WTC11 (cell line): ENCODE measurements around the gene ITGAV. TPM values are rescaled to one million over a fixed set of nuclear protein-coding genes. Genes with fewer than 3 reads are reported as not detected.

Experiments used
- ATAC-seq: fragments of 200-7000 bp; cut with Tn5 transposase; 2 replicates; pipeline ENCODE4 v1.10.0; 2021; ENCODE audit warnings: mild to moderate bottlenecking, moderate library complexity
- CTCF ChIA-PET: fragments of 300-600 bp; sonication (Branson Sonifier 250); formaldehyde crosslinking; loops from one replicate; lab custom pipeline; 2021; ENCODE audit warnings: antibody characterized with exemption; lab: Charles Lee
- POLR2A ChIA-PET: fragments of 350-600 bp; sonication (Branson Sonifier 250); formaldehyde crosslinking; loops from one replicate; lab custom pipeline; 2021; ENCODE audit warnings: antibody characterized with exemption; lab: Charles Lee
- DNase-seq: peaks from one replicate; pipeline ENCODE4 v3.0.0; 2021; ENCODE audit warnings: low spot score
- H3K27ac Mint-ChIP-seq: 2 replicates; pipeline ENCODE4 v1.8.0; 2021; ENCODE audit warnings: mixed read lengths
- H3K27me3 Mint-ChIP-seq: 2 replicates; pipeline ENCODE4 v1.8.0; 2021; ENCODE audit warnings: low read depth, mild to moderate bottlenecking, moderate library complexity, mixed read lengths
- H3K36me3 Mint-ChIP-seq: 2 replicates; pipeline ENCODE4 v1.8.0; 2021; ENCODE audit warnings: mixed read lengths
- H3K4me1 Mint-ChIP-seq: 2 replicates; pipeline ENCODE4 v1.8.0; 2022; ENCODE audit warnings: mixed read lengths
- H3K4me3 Mint-ChIP-seq: 2 replicates; pipeline ENCODE4 v1.8.0; 2021; ENCODE audit warnings: mild to moderate bottlenecking, moderate library complexity, mixed read lengths
- H3K9me3 Mint-ChIP-seq: 2 replicates; pipeline ENCODE4 v1.8.0; 2021; ENCODE audit warnings: mixed read lengths
- CREB1 ChIP-seq: sonication (generic); formaldehyde crosslinking; IDR thresholded peaks from 2 replicates; pipeline ENCODE4 v1.8.0; 2023; ENCODE audit warnings: mild to moderate bottlenecking, missing genetic modification reagents
- GABPB1 ChIP-seq: sonication (generic); formaldehyde crosslinking; IDR thresholded peaks from 2 replicates; pipeline ENCODE4 v1.8.1; 2023; ENCODE audit warnings: mild to moderate bottlenecking, missing genetic modification reagents
- MXD4 ChIP-seq: fragments of 250-450 bp; sonication (Bioruptor Pico); IDR thresholded peaks from 2 replicates; pipeline ENCODE4 v1.8.0; 2021; ENCODE audit warnings: mild to moderate bottlenecking, moderate library complexity, borderline replicate concordance
- NFATC4 ChIP-seq: fragments of 250-450 bp; sonication (Bioruptor Pico); IDR thresholded peaks from 2 replicates; pipeline ENCODE4 v1.9.0; 2021; ENCODE audit warnings: mild to moderate bottlenecking
- TCF7 ChIP-seq: sonication (generic); formaldehyde crosslinking; IDR thresholded peaks from 2 replicates; pipeline ENCODE4 v1.8.0; 2022; ENCODE audit warnings: mild to moderate bottlenecking, low read depth, missing genetic modification reagents, moderate library complexity
- ZBTB21 ChIP-seq: sonication (generic); formaldehyde crosslinking; IDR thresholded peaks from 2 replicates; pipeline ENCODE4 v1.8.1; 2023; ENCODE audit warnings: mild to moderate bottlenecking, missing genetic modification reagents, borderline replicate concordance
- ZNF138 ChIP-seq: sonication (generic); formaldehyde crosslinking; conservative IDR thresholded peaks from 2 replicates; pipeline ENCODE4 v1.8.1; 2022; ENCODE audit warnings: mild to moderate bottlenecking, moderate library complexity, missing genetic modification reagents
- ZNF671 ChIP-seq: fragments of 250-450 bp; sonication (Bioruptor Pico); IDR thresholded peaks from 2 replicates; pipeline ENCODE4 v1.8.0; 2021; ENCODE audit warnings: mild to moderate bottlenecking
- total RNA-seq: library from RNA; stranded (reverse); gene quantifications from 3 replicates; pipeline ENCODE4 v1.2.3, GENCODE V29; 2021
- TF ChIP-seq, protein P1 (sequence below): sonication (generic); formaldehyde crosslinking; IDR thresholded peaks from 2 replicates; pipeline ENCODE4 v1.8.1; 2023; ENCODE audit warnings: mild to moderate bottlenecking, missing genetic modification reagents, borderline replicate concordance
- TF ChIP-seq, protein P2 (sequence below): sonication (generic); formaldehyde crosslinking; IDR thresholded peaks from 2 replicates; pipeline ENCODE4 v1.8.1; 2023; ENCODE audit warnings: mild to moderate bottlenecking, missing genetic modification reagents
- TF ChIP-seq, protein P3 (sequence below): sonication (generic); formaldehyde crosslinking; conservative IDR thresholded peaks from 2 replicates; pipeline ENCODE4 v1.8.1; 2022; ENCODE audit warnings: mild to moderate bottlenecking, missing genetic modification reagents
- TF ChIP-seq, protein P4 (sequence below): fragments of 250-450 bp; sonication (Bioruptor Pico); IDR thresholded peaks from 2 replicates; pipeline ENCODE4 v1.9.0; 2021; ENCODE audit warnings: moderate library complexity, mild to moderate bottlenecking, inconsistent platforms, borderline replicate concordance
- TF ChIP-seq, protein P5 (sequence below): sonication (generic); formaldehyde crosslinking; IDR thresholded peaks from 2 replicates; pipeline ENCODE4 v1.8.0; 2022; ENCODE audit warnings: mild to moderate bottlenecking, missing genetic modification reagents
- TF ChIP-seq, protein P6 (sequence below): sonication (generic); formaldehyde crosslinking; IDR thresholded peaks from 2 replicates; pipeline ENCODE4 v1.8.1; 2022; ENCODE audit warnings: low read depth, mild to moderate bottlenecking, moderate library complexity, missing genetic modification reagents, borderline replicate concordance

The ITGAV gene
- total RNA-seq, 1 experiment from 2014 or later: 30.0 TPM

DNA sequence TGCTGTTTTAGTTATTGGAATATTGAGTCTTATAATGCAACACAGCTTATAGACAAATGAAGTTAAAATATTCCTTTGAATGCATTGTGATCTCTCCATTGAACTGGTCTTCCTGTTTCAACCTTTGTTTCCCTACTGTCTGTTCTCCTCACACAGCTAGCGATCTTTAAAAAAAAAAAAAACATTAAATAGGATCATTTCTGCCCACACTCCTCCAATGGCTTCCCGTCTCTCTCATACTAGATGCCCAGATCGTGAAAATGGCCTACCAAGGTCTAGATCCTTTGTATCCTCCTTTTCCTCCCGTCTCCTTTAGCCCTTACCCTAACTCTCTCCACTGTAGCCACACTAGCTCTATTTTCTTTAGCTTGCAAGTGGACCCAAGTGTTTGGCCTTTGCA lies 106.4 kb downstream of the ITGAV start:
- CTCF ChIA-PET: no interaction called here
- peaks cover 39% of the 10 kb centered on the region for H3K4me1 Mint-ChIP-seq
- H3K27me3 Mint-ChIP-seq: no peaks in the 10 kb centered on the region
- no peak overlapping the region for H3K27ac Mint-ChIP-seq
- no peak for TF ChIP-seq GABPB1 (CRISPR knock-in tag)
- TF ChIP-seq, protein P1, sequence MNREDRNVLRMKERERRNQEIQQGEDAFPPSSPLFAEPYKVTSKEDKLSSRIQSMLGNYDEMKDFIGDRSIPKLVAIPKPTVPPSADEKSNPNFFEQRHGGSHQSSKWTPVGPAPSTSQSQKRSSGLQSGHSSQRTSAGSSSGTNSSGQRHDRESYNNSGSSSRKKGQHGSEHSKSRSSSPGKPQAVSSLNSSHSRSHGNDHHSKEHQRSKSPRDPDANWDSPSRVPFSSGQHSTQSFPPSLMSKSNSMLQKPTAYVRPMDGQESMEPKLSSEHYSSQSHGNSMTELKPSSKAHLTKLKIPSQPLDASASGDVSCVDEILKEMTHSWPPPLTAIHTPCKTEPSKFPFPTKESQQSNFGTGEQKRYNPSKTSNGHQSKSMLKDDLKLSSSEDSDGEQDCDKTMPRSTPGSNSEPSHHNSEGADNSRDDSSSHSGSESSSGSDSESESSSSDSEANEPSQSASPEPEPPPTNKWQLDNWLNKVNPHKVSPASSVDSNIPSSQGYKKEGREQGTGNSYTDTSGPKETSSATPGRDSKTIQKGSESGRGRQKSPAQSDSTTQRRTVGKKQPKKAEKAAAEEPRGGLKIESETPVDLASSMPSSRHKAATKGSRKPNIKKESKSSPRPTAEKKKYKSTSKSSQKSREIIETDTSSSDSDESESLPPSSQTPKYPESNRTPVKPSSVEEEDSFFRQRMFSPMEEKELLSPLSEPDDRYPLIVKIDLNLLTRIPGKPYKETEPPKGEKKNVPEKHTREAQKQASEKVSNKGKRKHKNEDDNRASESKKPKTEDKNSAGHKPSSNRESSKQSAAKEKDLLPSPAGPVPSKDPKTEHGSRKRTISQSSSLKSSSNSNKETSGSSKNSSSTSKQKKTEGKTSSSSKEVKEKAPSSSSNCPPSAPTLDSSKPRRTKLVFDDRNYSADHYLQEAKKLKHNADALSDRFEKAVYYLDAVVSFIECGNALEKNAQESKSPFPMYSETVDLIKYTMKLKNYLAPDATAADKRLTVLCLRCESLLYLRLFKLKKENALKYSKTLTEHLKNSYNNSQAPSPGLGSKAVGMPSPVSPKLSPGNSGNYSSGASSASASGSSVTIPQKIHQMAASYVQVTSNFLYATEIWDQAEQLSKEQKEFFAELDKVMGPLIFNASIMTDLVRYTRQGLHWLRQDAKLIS (CRISPR knock-in tag): no peak
- TF ChIP-seq, protein P2, sequence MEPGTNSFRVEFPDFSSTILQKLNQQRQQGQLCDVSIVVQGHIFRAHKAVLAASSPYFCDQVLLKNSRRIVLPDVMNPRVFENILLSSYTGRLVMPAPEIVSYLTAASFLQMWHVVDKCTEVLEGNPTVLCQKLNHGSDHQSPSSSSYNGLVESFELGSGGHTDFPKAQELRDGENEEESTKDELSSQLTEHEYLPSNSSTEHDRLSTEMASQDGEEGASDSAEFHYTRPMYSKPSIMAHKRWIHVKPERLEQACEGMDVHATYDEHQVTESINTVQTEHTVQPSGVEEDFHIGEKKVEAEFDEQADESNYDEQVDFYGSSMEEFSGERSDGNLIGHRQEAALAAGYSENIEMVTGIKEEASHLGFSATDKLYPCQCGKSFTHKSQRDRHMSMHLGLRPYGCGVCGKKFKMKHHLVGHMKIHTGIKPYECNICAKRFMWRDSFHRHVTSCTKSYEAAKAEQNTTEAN (CRISPR knock-in tag): no peak
- TF ChIP-seq, protein P3, sequence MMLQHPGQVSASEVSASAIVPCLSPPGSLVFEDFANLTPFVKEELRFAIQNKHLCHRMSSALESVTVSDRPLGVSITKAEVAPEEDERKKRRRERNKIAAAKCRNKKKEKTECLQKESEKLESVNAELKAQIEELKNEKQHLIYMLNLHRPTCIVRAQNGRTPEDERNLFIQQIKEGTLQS (CRISPR knock-in tag): no peak
- TF ChIP-seq CREB1 (CRISPR knock-in tag): no peak
- TF ChIP-seq TCF7 (CRISPR knock-in tag): no peak
- TF ChIP-seq ZBTB21 (CRISPR knock-in tag): no peak
- TF ChIP-seq, protein P4, sequence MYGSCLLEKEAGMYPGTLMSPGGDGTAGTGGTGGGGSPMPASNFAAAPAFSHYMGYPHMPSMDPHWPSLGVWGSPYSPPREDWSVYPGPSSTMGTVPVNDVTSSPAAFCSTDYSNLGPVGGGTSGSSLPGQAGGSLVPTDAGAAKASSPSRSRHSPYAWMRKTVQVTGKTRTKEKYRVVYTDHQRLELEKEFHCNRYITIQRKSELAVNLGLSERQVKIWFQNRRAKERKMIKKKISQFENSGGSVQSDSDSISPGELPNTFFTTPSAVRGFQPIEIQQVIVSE: no peak
- no peaks in the 10 kb centered on the region for H3K36me3 Mint-ChIP-seq
- POLR2A ChIA-PET: no interaction called here
- no peak for ATAC-seq
- no peaks in the 10 kb centered on the region for H3K9me3 Mint-ChIP-seq
- H3K4me3 Mint-ChIP-seq: 0 out of 2 replicates have a peak overlapping the region, but pooled peaks have one; percentile 0
- DNase-seq: no peak

DNA sequence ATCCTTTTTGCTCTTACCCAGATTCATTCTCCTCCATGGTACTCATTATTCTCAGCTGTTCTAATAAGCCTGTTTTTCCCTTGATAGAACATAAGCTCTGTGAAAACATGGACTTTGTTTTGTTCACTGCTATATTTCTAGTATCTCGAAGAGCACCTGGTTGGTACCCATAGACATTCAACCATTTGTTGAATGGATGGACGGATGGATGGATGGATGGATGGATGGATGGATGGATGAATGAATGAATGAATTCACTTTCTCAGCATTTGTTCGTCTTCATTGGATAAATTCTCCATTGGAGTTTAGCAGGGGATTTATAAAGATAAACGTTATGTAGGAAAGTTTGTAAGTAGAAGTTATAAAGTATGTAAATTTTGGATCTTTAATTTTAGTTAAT lies 106.9 kb downstream of the ITGAV start:
- no peak overlapping the region for H3K27ac Mint-ChIP-seq
- ChIA-PET POLR2A (no interaction called here), CTCF (no interaction called here)
- no peak overlapping the region for H3K4me3 Mint-ChIP-seq
- H3K27me3 Mint-ChIP-seq: no peaks in the 10 kb centered on the region
- TF ChIP-seq ZNF671 (CRISPR knock-in tag): no peak
- no peak for TF ChIP-seq MXD4 (CRISPR knock-in tag)
- TF ChIP-seq NFATC4 (CRISPR knock-in tag): no peak
- no peaks in the 10 kb centered on the region for H3K36me3 Mint-ChIP-seq
- no peaks in the 10 kb centered on the region for H3K9me3 Mint-ChIP-seq
- peaks cover 34% of the 10 kb centered on the region for H3K4me1 Mint-ChIP-seq
- no peak for DNase-seq
- no peak for ATAC-seq

DNA sequence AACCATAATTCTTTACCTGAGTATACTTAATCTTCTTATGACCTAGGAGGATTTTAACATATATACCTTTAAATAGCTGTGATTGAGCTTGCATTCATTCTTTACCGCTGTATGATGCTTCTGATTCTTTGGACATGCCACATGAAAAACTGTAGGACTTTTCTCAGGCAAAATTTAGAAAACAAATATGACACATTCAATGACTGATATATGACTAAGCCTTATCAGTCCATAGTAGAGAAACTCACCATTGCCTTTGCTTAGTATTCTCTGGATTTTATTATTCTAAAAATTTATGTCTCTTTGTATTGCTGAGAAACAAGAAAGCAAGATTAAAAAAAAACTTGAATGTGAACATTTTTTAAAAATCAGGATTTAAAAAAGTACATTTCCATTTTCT lies 107.7 kb downstream of the ITGAV start:
- CTCF ChIA-PET: interaction anchor here (0.8 kb wide), 1 partner anchor 84 kb away, joined by 3 read pairs; no protein-coding TSS in a partner anchor
- no peaks in the 10 kb centered on the region for H3K27me3 Mint-ChIP-seq
- H3K4me3 Mint-ChIP-seq: no peak overlapping the region
- H3K9me3 Mint-ChIP-seq: no peaks in the 10 kb centered on the region
- no peaks in the 10 kb centered on the region for H3K36me3 Mint-ChIP-seq
- POLR2A ChIA-PET: interaction anchor here (0.6 kb wide), 1 partner anchor 31 kb away, joined by 3 read pairs; no protein-coding TSS in a partner anchor
- TF ChIP-seq ZNF138 (CRISPR knock-in tag) (no peak), MXD4 (CRISPR knock-in tag) (no peak)
- TF ChIP-seq, protein P5, sequence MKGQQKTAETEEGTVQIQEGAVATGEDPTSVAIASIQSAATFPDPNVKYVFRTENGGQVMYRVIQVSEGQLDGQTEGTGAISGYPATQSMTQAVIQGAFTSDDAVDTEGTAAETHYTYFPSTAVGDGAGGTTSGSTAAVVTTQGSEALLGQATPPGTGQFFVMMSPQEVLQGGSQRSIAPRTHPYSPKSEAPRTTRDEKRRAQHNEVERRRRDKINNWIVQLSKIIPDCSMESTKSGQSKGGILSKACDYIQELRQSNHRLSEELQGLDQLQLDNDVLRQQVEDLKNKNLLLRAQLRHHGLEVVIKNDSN (CRISPR knock-in tag): no peak
- TF ChIP-seq, protein P6, sequence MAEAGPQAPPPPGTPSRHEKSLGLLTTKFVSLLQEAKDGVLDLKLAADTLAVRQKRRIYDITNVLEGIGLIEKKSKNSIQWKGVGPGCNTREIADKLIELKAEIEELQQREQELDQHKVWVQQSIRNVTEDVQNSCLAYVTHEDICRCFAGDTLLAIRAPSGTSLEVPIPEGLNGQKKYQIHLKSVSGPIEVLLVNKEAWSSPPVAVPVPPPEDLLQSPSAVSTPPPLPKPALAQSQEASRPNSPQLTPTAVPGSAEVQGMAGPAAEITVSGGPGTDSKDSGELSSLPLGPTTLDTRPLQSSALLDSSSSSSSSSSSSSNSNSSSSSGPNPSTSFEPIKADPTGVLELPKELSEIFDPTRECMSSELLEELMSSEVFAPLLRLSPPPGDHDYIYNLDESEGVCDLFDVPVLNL: no peak
- DNase-seq (no peak), ATAC-seq (no peak)
- peaks cover 31% of the 10 kb centered on the region for H3K4me1 Mint-ChIP-seq
- H3K27ac Mint-ChIP-seq: no peak overlapping the region
